ENCODE data around the gene HOXB4. TPM values are rescaled to one million over a fixed set of nuclear protein-coding genes. Genes with fewer than 3 reads are reported as not detected.

Gene HOXB4
- total and polyA plus RNA-seq, 10 of the 15 experiments (the other 5 are each of a cell fraction or from before 2014, with no cell fraction given), result 0.35 to 5.8 (median 3.0) TPM

DNA sequence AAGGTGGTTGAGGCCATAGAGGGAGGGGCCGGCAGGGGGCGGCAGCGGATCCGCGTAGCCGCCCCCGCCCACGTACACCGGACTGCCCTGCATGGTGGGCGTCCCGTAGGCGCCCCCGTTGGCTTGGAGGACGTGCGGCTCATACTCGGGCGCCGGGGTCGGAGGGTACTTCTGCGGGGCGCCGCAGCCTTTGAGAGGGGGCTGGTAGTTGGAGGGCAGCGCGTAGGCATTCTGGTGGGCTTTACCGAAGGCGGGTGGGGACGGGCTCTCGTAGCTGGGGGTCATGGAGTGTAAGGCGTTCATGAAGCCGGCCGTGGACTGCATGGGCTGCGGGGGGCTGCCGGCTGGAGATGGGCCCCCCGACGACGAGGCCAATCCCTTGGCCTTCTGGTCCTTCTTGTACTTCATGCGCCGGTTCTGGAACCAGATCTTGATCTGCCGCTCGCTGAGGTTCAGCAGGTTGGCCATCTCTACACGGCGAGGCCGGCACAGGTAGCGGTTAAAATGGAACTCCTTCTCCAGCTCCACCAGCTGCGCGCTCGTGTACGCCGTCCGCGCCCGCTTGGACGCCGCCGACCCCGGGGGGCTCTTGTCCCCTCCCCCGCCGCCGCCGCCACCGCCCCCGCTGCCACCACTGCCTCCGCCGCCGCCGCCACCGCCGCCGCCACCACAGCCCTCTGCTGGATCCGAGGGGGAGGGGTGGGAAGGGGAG lies 27.5 kb downstream of the HOXB4 start:
- TF ChIP-seq IRF4 (IDR thresholded peaks at IDR 0.05; ENCODE audit: low read depth, low read length), result no peak
- TF ChIP-seq DPF2 (IDR thresholded peaks at IDR 0.05), result no peak
- no TSS peak for BruUV-seq (replicated peaks)
- Histone ChIP-seq H3K27ac (ENCODE audit: control insufficient read depth, insufficient read depth) (no peak overlapping the region), H3K4me3 (no peak overlapping the region), H4K20me1 (ENCODE audit: control insufficient read depth, insufficient read depth) (no peaks in the 10 kb centered on the region), H3K36me3 (ENCODE audit: control insufficient read depth in 2 of 2, insufficient read depth in 2 of 2, low read length in 1 of 2) (peaks cover 0 to 6% of the 10 kb centered on the region in 2 experiments; a peak in 2 of 4 replicates), H3K4me2 (ENCODE audit: control insufficient read depth, insufficient read depth) (no peak overlapping the region), H3K9ac (ENCODE audit: control insufficient read depth, insufficient read depth, low read length) (no peak overlapping the region), H3K79me2 (ENCODE audit: control insufficient read depth, insufficient read depth, low read length) (no peaks in the 10 kb centered on the region), H3K9me3 (replicated peaks; ENCODE audit: control insufficient read depth, insufficient read depth, low read length) (no peaks in the 10 kb centered on the region), H3K27me3 (replicated peaks in 1 of 2; ENCODE audit: control insufficient read depth in 2 of 2, insufficient read depth in 2 of 2, low read length in 1 of 2) (no peaks in the 10 kb centered on the region), H2AFZ (ENCODE audit: control insufficient read depth, low read depth, low read length) (no peak overlapping the region), H3K4me1 (ENCODE audit: control insufficient read depth, insufficient read depth, low read length) (peaks cover 4% of the 10 kb centered on the region)
- 94% methylated on average over 39 of the region's 70 CpGs for WGBS (ENCODE audit: insufficient coverage, insufficient replicate concordance, low lambda C conversion rate, missing lambda C conversion rate)
- CTCF ChIA-PET, result no interaction called here
- POLR2A ChIA-PET, result no interaction called here
- FAIRE-seq (no peak), ATAC-seq (no peak), DNase-seq (ENCODE audit: low read depth, low spot score) (no peak)
- RAD21 ChIA-PET (ENCODE audit: unreplicated experiment), result no interaction called here
- intact Hi-C loops (cut with micrococcal nuclease; ENCODE audit: unreplicated experiment) (no loop called here), in situ Hi-C loops (cut with MboI) (no loop called here)
- SMC1A ChIA-PET (ENCODE audit: uncharacterized antibody, unreplicated experiment), result interaction anchor here (0.6 to 1.1 kb wide), 2 partner anchors 9 to 26 kb away, joined by 3 read pairs; no protein-coding TSS in a partner anchor

- no peaks in the 10 kb centered on the region for H3K9me3 ChIP-seq (replicated peaks; ENCODE audit: control insufficient read depth, insufficient read depth, low read length)
- FAIRE-seq, result no peak
- no peak overlapping the region for H2AFZ ChIP-seq (ENCODE audit: control insufficient read depth, low read depth, low read length)
- no peak overlapping the region for H3K9ac ChIP-seq (ENCODE audit: control insufficient read depth, insufficient read depth, low read length)
- POLR2A ChIA-PET, result interaction anchor here (0.6 to 1.6 kb wide), 2 partner anchors 11 to 199 kb away, joined by 3 to 6 read pairs; no protein-coding TSS in a partner anchor
- H3K4me1 ChIP-seq (ENCODE audit: control insufficient read depth, insufficient read depth, low read length), result peaks cover 7% of the 10 kb centered on the region
- H4K20me1 ChIP-seq (ENCODE audit: control insufficient read depth, insufficient read depth), result no peaks in the 10 kb centered on the region
- H3K79me2 ChIP-seq (ENCODE audit: control insufficient read depth, insufficient read depth, low read length), result no peaks in the 10 kb centered on the region; the same call in 1 of the 2 replicates
- H3K36me3 ChIP-seq (ENCODE audit: control insufficient read depth in 2 of 2, insufficient read depth in 2 of 2, low read length in 1 of 2), result peaks cover 0 to 6% of the 10 kb centered on the region in 2 experiments; a peak in 2 of 4 replicates
- intact Hi-C loops (cut with micrococcal nuclease; ENCODE audit: unreplicated experiment) (no loop called here), in situ Hi-C loops (cut with MboI) (no loop called here)
- CTCF ChIA-PET, result interaction anchor here (1.0 to 1.4 kb wide), 2 partner anchors 36 to 57 kb away, joined by 3 to 4 read pairs; no protein-coding TSS in a partner anchor
- H3K27ac ChIP-seq (ENCODE audit: control insufficient read depth, insufficient read depth), result no peak overlapping the region
- no peaks in the 10 kb centered on the region for H3K27me3 ChIP-seq (replicated peaks in 1 of 2; ENCODE audit: control insufficient read depth in 2 of 2, insufficient read depth in 2 of 2, low read length in 1 of 2)
- no peak overlapping the region for H3K4me2 ChIP-seq (ENCODE audit: control insufficient read depth, insufficient read depth)
- RAD21 ChIA-PET (ENCODE audit: unreplicated experiment), result no interaction called here
- no peak for DNase-seq (ENCODE audit: low read depth, low spot score)
- BruUV-seq (replicated peaks), result no TSS peak
- 76% methylated on average over 18 of the region's 18 CpGs for WGBS (ENCODE audit: insufficient coverage, insufficient replicate concordance, low lambda C conversion rate, missing lambda C conversion rate)
- H3K4me3 ChIP-seq, result no peak overlapping the region
- SMC1A ChIA-PET (ENCODE audit: uncharacterized antibody, unreplicated experiment), result interaction anchor here (1.0 to 1.1 kb wide), 2 partner anchors 8 to 58 kb away, joined by 3 read pairs; no protein-coding TSS in a partner anchor
- no peak for ATAC-seq
- TF ChIP-seq, protein P1, sequence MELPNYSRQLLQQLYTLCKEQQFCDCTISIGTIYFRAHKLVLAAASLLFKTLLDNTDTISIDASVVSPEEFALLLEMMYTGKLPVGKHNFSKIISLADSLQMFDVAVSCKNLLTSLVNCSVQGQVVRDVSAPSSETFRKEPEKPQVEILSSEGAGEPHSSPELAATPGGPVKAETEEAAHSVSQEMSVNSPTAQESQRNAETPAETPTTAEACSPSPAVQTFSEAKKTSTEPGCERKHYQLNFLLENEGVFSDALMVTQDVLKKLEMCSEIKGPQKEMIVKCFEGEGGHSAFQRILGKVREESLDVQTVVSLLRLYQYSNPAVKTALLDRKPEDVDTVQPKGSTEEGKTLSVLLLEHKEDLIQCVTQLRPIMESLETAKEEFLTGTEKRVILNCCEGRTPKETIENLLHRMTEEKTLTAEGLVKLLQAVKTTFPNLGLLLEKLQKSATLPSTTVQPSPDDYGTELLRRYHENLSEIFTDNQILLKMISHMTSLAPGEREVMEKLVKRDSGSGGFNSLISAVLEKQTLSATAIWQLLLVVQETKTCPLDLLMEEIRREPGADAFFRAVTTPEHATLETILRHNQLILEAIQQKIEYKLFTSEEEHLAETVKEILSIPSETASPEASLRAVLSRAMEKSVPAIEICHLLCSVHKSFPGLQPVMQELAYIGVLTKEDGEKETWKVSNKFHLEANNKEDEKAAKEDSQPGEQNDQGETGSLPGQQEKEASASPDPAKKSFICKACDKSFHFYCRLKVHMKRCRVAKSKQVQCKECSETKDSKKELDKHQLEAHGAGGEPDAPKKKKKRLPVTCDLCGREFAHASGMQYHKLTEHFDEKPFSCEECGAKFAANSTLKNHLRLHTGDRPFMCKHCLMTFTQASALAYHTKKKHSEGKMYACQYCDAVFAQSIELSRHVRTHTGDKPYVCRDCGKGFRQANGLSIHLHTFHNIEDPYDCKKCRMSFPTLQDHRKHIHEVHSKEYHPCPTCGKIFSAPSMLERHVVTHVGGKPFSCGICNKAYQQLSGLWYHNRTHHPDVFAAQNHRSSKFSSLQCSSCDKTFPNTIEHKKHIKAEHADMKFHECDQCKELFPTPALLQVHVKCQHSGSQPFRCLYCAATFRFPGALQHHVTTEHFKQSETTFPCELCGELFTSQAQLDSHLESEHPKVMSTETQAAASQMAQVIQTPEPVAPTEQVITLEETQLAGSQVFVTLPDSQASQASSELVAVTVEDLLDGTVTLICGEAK (IDR thresholded peaks at IDR 0.05; ENCODE audit: borderline replicate concordance), result no peak
- TF ChIP-seq SMARCA5 (IDR thresholded peaks at IDR 0.05) (no peak), GABPA (IDR thresholded peaks at IDR 0.05; ENCODE audit: low read depth) (no peak), CREB1 (IDR thresholded peaks at IDR 0.05; ENCODE audit: low read depth) (no peak), MEF2B (IDR thresholded peaks at IDR 0.05; ENCODE audit: partially characterized antibody, poor library complexity, severe bottlenecking) (no peak), MTA3 (IDR thresholded peaks at IDR 0.05; ENCODE audit: borderline replicate concordance, low read length) (no peak), SIN3A (IDR thresholded peaks at IDR 0.05; ENCODE audit: low read depth, low read length) (no peak), SPI1 (IDR thresholded peaks at IDR 0.05; ENCODE audit: borderline replicate concordance, insufficient read depth, low read depth, low read length) (no peak), YBX1 (IDR thresholded peaks at IDR 0.05) (no peak), FOS (IDR thresholded peaks at IDR 0.05; ENCODE audit: borderline replicate concordance, extremely low read depth, insufficient read length) (no peak), TCF3 (IDR thresholded peaks at IDR 0.05; ENCODE audit: borderline replicate concordance, insufficient read depth, low read depth, low read length) (no peak), SMAD5 (IDR thresholded peaks at IDR 0.05; ENCODE audit: low read depth) (no peak)
Observed at GRCh38 chr17:48549914-48550501, 28.1 kb downstream of the HOXB4 start.

Data from GM12878 (cell line).